GM18517 (cell line): ENCODE data around the gene OSBPL9.
"Not testable (repeated sequence)": the region's sequence is repeated elsewhere in the genome, so short reads cannot be mapped to it uniquely, and the experiment has no call there.

Experiments
- ATAC-seq: cut with Tn5 transposase; IDR thresholded peaks from one replicate; pipeline ENCODE4 v1.9.1; 2021; ENCODE audit warnings: mild to moderate bottlenecking, moderate library complexity; ENCODE audit not compliant: unreplicated experiment

Gene OSBPL9

DNA sequence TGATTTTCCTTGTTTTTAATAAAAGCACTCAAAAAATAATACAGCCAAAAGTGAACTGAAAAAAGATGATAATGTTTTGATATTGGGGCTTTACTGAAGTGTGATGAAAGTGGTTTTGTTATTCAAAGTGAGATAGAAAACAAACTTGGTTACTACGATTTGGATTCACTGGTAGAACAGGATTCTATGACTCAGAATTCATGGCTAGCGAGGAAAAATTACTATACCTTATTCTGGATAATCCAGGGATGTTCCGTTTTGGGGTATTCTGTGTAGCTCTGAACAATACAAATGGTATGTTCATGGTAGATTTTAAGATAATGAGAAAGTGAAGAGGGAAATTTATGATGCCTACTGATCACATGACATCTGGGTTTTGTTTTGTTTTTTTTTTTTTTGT is 144.0 kb downstream of the OSBPL9 start:
- ATAC-seq, result no peak

DNA sequence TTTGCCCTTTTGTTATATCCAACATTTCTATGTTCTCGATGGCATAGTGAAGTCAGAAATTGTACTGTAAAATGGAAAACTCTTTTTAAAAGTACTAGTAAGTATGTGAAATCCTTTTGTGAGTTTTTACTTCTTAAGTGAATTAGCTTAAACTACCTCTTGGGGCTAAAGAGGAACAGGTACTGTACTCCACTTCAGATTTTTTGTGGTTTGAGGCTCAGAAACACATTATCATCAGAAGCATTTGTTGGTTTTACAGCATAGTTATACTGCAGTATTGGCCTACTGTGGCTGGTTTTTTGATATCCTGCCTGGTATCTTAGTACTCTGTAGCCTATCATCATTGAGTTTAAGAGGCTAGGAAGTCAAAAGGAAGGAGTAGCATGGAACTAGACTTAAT is 144.5 kb downstream of the OSBPL9 start:
- no peak for ATAC-seq

DNA sequence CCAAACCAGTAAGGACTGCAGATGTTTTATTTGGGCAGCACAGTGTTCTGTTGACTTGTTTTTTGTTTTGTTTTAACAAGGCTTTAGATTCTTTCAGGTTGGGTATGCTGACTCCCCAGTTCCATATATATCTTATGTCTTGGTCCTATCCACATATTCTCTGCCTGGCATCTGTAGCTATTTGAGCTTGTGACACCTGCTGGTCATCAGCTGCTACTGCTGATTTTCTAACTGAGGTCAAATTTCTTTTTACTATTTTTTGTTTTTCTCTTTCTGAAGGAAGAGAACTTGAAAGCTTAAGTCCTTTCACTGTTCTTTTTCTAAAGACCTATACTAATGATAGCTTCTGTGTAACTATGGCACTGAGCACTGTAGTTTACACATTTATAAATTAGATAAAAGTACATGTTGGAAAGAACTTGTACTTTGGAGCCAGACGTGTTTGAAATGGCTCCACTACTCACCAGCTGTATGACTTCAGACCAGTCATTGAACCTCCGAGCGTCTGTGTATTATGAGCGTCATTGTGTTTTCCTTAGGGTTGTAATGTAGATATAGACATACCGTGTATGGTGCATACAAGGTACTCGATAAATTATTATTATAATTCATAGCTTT is 152.2 kb downstream of the OSBPL9 start:
- ATAC-seq, result peak; percentile 69

DNA sequence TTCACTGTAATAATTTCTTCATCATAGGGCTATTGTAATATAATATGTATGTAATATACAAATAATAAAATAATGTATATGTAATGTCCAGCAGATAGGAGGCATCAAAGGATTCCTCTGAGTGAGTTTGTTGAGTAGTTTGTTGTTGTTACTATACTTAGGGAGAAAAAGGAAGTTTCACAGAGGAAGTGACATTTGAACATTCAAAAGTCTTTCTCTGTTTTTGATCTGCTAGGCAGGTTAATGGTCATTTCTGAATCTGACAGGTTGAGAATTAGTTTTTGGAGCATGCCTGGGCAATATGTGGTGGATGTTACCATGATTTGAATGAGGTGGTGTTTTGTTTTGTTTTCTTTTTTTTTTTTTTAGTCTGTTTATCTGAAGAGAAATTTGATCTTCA is 159.5 kb downstream of the OSBPL9 start:
- ATAC-seq, result no peak

DNA sequence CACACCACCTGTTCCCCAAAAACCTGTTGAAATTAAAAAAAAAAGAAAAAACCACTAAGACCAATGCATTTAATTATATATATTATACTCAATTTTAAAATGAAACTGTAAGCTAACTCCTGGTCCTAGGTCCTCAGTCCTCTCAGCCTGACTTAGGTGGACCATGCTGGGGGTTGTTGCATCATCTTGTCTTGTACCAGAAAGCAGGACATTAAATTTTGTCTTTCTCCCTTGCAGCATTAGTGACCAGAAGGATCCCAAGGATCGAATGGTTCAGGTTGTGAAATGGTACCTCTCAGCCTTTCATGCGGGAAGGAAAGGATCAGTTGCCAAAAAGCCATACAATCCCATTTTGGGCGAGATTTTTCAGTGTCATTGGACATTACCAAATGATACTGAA is 164.0 kb downstream of the OSBPL9 start:
- ATAC-seq, result no peak

DNA sequence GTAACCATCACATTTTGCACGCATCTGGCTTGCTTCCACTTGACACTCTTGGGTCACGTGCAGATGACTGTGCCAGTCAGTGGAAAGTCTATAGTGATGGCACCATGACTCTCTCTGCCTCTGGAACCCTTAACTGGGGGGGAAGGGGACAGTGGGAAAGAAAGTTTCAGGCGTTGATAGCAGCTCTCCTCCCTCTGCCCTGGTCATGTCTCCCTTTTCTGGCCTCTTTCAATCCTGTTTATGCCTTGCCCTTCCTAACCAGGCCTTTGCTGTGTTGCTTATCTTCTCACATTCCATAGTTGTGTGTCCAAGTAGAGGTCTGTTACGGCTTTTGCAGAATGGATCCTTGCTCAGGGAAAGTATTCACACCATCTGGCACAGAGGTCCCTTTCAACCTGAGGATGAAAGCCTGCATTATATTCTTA is 168.1 kb downstream of the OSBPL9 start:
- ATAC-seq, result no peak

DNA sequence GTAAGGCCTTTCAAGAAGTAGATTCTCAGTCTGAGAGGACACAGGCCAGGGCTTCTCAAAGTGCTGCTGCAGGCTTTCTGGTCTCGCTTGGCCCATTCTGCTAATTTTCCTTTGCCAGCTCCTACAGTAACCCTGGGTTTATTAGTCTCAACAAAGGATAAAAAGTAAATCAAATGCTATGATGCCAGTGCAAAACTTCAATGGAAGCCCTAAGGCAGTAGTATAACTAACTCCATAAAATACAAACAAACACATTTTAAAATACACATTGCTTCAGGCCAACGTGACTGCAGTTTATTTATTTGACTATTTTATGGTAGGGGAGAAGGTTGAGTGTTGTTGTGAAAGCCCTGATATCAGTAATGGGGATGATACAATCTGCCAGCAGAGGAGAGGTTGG is 172.0 kb downstream of the OSBPL9 start:
- ATAC-seq, result no peak

DNA sequence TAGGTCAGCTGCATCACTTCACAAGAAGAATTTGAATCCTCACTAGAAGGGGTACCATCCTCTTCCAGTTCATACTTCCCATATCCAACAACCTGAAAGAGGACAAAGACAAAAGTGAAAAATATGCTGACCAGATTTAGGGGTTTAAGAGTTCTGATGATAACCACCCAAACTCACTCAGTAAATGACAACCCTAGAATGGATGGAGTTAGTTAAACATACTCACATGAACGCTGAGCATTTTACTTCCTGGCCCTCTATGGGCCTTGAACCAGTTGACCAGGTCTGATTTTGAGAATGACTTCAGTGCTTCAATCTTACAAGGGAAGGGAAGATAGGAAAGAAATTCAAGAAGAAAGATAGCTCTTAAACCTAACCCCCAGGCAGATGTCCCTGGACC is 172.4 kb downstream of the OSBPL9 start:
- no peak for ATAC-seq

DNA sequence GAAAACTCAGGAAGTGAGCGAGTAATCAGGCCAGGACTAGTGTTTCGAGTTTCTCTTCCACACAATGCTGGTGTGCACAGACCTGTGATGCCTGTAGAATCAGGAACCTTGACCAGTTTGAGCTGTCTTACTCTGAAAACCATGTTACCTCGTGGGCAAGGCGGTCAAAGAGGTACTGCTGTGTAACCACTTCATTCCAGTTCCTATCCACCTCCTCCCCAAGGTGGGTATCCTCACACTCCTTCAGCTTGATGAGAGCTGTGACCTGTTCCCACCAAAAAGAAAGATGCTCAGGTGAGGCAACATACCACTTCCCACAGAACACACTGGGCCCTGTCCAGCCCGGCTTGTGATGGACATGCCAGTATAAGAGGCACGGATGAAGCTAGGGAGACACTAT is 173.5 kb downstream of the OSBPL9 start:
- ATAC-seq, result no peak

DNA sequence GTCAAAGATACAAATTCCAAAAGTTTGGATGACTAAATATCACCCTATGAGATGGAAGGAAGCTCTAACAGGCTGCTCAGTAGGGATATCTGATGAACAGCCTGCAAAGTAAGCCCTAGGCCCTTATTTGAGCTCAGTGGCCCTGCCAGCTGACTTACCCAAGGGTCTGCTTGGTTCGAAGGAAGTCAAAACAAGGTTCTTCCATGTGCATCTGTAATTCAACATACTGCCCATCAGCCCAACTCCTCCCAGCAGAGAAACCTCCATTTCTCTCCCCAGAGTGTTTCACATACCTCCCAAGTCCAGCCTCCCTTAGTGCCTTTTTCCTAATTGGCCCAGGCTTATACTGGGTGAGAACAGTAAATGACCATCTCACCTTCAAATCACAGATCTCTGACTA is 175.0 kb downstream of the OSBPL9 start:
- no peak for ATAC-seq

DNA sequence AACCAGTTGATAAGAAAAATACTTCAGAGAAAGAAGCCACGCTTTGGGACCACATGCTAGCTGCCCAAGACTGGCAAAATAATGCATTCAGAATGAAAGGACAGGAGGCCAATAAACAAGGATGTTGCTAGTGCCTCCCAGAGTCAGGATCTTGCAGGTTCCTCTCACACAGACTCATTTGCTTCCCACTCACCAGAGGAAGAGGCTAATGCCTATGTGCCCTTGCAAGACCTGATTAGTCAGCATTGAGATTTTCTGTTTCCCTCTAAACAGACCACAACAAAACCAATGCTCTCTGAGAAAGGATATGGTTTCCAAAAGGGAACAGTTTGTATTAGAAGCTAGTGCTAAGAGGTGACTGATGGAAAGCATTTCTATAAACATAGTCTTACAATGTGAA is 176.0 kb downstream of the OSBPL9 start:
- ATAC-seq, result no peak

DNA sequence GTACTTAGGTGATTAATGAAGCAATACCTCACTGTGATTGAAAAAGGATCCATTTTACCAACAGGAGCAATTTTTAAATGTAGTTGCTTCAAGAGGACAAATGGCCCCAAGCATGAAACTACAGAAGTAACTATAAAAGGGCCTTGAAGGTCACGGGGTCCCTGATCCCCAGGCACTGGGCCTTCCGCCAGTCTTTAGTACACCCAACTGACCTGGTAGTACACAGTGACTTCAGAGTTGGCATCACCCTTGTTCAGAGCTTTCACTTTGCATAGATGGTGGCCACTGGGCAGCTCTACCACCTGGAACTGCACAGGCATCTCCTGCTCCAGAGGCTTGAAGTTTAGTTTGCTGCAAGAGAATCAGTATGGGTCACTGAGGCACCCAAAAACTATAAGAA is 177.4 kb downstream of the OSBPL9 start:
- ATAC-seq, result no peak

DNA sequence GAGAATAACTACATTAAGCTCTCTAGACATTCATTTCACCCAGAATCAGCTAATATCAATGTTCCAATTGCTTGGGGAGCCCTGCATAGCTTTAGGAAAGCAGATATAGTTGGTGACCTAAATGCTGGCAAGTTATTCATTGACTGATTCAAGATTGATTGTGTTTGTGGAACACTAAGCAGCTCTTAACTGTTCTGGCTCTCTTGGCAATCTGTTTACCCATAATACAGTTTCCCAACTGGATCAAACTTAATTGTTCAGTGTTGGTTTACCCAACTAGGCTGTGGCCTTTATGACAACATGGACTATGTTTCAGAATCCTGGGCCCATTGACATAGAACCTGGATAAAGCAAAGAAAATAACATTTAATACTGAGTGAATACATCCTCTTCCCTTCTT is 178.0 kb downstream of the OSBPL9 start:
- no peak for ATAC-seq

DNA sequence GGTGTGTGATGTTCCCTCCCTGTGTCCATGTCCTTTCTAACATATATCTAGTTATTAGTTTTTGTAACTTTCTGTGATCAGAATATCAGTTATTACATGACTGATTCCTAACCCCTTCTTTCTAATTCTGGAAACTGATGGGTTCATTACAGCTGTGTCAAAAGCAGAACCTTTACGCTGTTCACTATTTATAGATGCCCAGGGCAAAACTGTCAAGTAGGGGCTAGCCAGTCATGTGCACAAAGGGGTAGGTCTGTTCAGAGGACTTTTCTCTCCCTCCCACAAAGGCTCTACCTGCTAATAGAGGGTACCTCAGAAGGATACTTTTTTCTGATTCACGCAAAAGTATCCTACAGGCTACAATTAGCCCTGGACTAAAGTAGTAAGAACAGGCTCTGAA is 182.5 kb downstream of the OSBPL9 start:
- no peak for ATAC-seq

DNA sequence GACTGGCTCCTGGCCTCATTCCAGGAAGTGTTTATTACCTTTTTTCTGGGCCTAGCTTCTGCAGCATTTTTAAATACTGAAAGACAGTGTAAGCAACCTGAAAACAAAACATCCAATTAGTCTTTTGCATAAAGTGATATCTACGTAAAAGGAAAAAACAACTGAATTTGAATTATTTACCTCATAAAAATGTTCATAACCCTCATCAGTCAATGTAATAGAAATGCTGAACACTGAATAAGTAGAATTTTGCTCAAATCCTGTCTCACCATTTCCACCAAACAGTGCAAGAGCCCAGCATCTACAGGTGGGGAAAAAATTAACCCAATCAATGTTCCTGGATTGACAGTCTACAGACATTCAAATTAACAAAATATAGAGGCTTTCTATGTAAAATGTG is 197.6 kb downstream of the OSBPL9 start:
- no peak for ATAC-seq

DNA sequence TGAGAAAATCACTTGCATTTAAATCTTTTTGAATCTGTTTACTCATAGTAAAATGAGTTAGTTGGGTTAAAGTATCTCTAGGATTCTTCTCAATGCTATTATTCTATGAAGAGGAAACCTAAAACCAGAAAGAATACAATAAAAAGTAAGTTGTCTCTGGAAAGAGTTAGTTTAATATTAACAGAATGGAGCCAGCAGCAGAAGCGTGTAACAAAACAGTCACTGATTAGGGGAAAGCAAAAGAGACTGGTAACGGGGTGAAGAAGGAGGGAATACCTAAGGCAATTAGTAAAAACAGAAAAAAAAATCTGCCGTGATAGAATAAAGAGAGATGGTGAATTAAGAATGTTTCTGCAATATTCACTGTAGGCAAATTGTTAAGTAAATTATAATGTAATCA is 201.6 kb downstream of the OSBPL9 start:
- no peak for ATAC-seq

DNA sequence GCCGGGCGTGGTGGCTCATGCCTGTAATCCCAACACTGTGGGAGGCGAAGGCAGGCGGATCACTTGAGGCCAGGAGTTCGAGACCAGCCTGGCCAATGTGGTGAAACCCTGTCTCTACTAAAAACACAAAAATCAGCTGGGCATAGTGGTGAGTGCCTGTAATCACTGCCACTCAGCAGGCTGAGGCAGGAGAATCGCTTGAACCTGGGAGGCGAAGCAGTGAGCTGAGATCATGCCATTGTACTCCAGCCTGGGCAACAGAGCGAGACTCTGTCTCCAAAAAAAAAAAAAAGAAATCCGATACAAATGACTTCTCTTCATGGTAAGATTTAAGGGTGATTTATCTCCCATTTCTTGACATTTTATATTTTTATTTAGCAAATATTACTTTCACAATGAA is 202.1 kb downstream of the OSBPL9 start:
- not testable (repeated sequence) for ATAC-seq

DNA sequence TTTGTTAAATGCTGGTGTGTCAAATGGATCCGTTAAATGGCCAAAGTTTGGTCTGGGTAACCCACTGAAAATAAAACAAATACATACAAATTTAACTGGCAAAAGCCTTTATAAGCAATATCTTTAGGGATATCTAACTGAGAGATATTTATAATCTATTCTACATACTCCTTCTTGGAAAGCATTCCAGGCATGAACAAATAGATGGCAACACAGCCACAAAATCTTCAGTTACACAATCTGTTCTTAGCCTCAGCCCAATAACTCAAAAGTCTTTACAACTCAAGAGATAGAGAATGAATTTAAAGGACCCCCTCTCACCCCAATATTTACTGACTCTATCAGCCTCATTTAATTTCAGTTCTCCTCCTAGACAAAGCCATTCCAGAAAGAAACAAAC is 202.9 kb downstream of the OSBPL9 start:
- ATAC-seq, result no peak

DNA sequence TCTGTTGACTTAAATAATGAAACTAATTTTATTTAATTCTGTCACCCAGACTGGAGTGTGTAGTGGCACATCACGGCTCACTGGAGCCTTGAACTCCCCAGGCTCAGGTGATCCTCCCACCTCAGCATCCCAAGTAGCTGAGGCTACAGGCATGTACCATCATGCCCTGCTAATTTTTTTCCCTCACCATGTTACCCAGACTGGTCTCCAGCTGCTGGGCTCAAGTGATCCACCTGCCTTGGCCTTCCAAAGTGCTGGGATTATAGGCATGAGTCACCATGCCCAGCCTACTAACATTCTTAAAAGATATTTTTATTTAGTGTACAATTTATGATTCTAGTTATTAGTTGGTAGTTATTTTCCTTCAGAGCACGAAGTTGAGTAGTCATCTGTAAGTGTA is 212.2 kb downstream of the OSBPL9 start:
- no peak for ATAC-seq

DNA sequence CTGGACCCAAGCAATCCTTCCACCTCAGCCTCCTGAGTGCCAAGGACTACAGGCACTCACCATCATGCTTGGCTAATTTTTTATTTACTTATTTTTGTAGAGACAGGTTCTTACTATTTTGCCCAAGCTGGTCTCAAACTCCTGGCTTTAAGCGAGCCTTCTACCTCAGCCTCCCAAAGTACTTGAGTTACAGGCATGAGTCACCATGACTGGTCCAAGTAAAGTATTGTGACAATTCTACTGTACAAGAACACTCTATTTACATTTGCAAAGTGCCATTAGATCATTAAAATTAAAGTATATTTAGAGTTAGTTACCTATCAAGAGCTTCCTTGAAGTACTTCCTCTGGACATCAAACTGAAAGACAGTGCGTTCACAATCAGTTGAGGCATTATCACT is 216.8 kb downstream of the OSBPL9 start:
- no peak for ATAC-seq

DNA sequence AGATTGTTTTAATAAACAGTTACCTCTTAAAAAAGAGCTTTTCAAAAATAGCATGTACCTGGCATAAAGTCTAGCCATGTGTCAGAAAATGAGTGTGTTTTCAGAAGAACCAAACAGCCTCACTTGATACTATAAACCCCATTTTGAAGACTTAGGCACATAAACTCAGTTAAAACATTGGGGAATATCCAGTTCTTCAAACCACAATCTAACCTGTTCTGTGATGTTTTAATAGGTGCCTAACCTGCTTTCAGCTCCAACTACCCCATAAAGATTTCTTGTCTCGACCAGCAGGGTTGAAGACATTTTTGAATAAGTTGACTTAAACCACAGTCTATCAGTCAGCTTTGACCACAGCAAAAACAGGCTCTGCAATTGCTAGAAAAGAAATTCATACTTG is 220.4 kb downstream of the OSBPL9 start:
- ATAC-seq, result no peak
